ENCODE measurements around the gene RNF181. TPM values are rescaled to one million over a fixed set of nuclear protein-coding genes. Genes with fewer than 3 reads are reported as not detected.
A peak's percentile ranks its signal among the peaks of the same experiment; 100 is the strongest.

The RNF181 gene
- total and polyA plus RNA-seq, 2 donors (not counting 3 experiments of a cell fraction or from before 2014, with no cell fraction given), result 142 to 629 TPM

DNA sequence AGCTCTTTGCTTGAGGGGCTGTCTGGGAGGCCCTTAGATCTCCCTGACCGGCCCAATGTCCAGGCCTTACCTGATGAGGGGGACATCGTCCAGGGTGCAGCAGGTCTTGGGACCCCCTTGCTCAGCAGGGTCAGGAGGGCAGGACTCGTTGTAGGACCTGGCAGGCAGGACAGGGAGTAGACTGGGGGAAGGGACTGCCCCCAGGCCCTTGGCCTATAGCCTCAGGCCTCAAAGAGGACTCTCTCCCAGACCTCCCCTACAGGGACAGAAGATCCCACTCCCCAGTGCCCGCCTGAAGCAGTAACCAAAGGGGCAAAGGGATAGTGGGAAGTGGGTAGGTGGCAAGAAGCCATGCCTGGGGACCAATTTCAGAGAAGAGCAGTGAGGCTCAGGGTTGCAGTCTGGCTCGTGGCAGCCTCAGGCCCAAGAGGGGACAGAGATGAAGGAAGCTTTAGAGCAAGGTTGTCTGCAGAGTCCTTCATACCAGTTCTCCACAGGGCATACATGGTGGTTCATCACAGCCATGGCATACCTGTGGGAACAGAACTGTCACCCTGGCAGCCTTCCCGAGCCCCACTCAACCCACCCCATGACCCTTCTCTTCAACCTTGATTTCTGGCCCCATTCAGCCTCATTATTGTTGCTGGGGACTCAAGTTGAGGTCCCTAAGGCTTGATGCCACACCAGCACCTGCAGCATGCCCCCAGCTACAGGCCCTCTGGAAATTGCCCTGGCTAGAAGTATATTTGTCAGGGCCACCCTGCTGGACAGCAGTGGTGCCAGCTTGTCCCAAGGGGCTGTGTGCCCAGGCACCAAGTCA is 5.6 kb downstream of the RNF181 start:
- TSS peak; percentile 18 for BruUV-seq (replicated peaks)
- dilution Hi-C loops (cut with MboI; ENCODE audit: extremely low pct_ligation_motif_present, low sequenced_read_pairs), result no loop called here
- no peak overlapping the region for H3K27ac ChIP-seq (ENCODE audit: insufficient read depth, low read depth, low read length)
- H3K27me3 ChIP-seq (ENCODE audit: control insufficient read depth in 2 of 2, insufficient read depth in 2 of 2, low read length in 2 of 2), result no peaks in the 10 kb centered on the region
- peak; percentile 22 for TF ChIP-seq POLR2AphosphoS5 (IDR thresholded peaks at IDR 0.05; ENCODE audit: insufficient read depth, low read depth, low read length)
- TF ChIP-seq, protein P1, sequence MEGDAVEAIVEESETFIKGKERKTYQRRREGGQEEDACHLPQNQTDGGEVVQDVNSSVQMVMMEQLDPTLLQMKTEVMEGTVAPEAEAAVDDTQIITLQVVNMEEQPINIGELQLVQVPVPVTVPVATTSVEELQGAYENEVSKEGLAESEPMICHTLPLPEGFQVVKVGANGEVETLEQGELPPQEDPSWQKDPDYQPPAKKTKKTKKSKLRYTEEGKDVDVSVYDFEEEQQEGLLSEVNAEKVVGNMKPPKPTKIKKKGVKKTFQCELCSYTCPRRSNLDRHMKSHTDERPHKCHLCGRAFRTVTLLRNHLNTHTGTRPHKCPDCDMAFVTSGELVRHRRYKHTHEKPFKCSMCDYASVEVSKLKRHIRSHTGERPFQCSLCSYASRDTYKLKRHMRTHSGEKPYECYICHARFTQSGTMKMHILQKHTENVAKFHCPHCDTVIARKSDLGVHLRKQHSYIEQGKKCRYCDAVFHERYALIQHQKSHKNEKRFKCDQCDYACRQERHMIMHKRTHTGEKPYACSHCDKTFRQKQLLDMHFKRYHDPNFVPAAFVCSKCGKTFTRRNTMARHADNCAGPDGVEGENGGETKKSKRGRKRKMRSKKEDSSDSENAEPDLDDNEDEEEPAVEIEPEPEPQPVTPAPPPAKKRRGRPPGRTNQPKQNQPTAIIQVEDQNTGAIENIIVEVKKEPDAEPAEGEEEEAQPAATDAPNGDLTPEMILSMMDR (IDR thresholded peaks at IDR 0.05; ENCODE audit: extremely low read depth in 1 of 2, insufficient read depth in 1 of 2, low read depth in 1 of 2, low read length in 2 of 2), result no peak
- POLR2A ChIA-PET, result no interaction called here
- H4K20me1 ChIP-seq (replicated peaks; ENCODE audit: control insufficient read depth, extremely low read depth, insufficient read depth, low read length), result no peaks in the 10 kb centered on the region
- CTCF ChIA-PET, result interaction anchor here (0.7 to 2.3 kb wide), 5 partner anchors 11 to 49 kb away, joined by 3 to 8 read pairs (median 4); partner anchors contain the start of genes C2orf68 and GGCX
- no peak overlapping the region for H3K9ac ChIP-seq (replicated peaks; ENCODE audit: extremely low read depth, insufficient read depth, low read length)
- intact Hi-C loops (cut with micrococcal nuclease), result loop anchor here (5.0 kb wide), 1 partner anchor 179 kb away; no protein-coding TSS in a partner anchor
- peak overlapping the region in 1 of 3 experiments; percentile 98 for H3K4me3 ChIP-seq (replicated peaks in 1 of 3; ENCODE audit: insufficient read depth in 1 of 3, low read depth in 1 of 3, low read length in 3 of 3)
- H3K9me3 ChIP-seq (replicated peaks; ENCODE audit: control insufficient read depth, insufficient read depth, low read length), result no peaks in the 10 kb centered on the region
- peaks cover 0 to 29% of the 10 kb centered on the region in 2 experiments for H3K36me3 ChIP-seq (ENCODE audit: control insufficient read depth in 2 of 2, extremely low read depth in 1 of 2, insufficient read depth in 2 of 2, low read length in 2 of 2)
- peaks cover 14% of the 10 kb centered on the region for H3K79me2 ChIP-seq (ENCODE audit: control insufficient read depth, insufficient read depth, low read length)
- DNase-seq (ENCODE audit: low read depth, low spot score) (no peak), FAIRE-seq (no peak)
- H3K4me2 ChIP-seq (ENCODE audit: insufficient read depth, low read length), result peak overlapping the region; percentile 87
- H3K9me1 ChIP-seq (replicated peaks; ENCODE audit: control insufficient read depth, extremely low read depth, insufficient read depth, low read length), result no peaks in the 10 kb centered on the region
- H3K4me1 ChIP-seq (ENCODE audit: control insufficient read depth, extremely low read depth, insufficient read depth, low read length), result peaks cover 25% of the 10 kb centered on the region
- no peak overlapping the region for H2AFZ ChIP-seq (ENCODE audit: low read depth, low read length)

All from endothelial cell of umbilical vein (primary cell).